GM06990 (cell line): ENCODE data around the gene UNK.

Experiments used
- DNase-seq: peaks from one replicate; pipeline ENCODE4 v3.0.0-alpha.2; 2011; ENCODE audit not compliant: insufficient read length; ENCODE audit errors: extremely low read depth
- H3K27me3 ChIP-seq: replicated peaks from 2 replicates; pipeline ENCODE4 v1.6.0; 2011; ENCODE audit warnings: low read length; ENCODE audit not compliant: control insufficient read depth, insufficient read depth
- H3K36me3 ChIP-seq: 2 replicates; pipeline ENCODE4 v1.5.1; 2011; ENCODE audit warnings: low read length; ENCODE audit not compliant: control insufficient read depth, insufficient read depth
- H3K4me3 ChIP-seq: replicated peaks from 2 replicates; pipeline ENCODE4 v1.5.1; 2011; ENCODE audit warnings: low read depth, mild to moderate bottlenecking, control low read depth, low read length
- CTCF ChIP-seq: IDR thresholded peaks from 2 replicates; pipeline ENCODE4 v1.5.1; 2011; ENCODE audit warnings: low read length, control low read depth, mild to moderate bottlenecking, inconsistent platforms; ENCODE audit not compliant: insufficient read depth, poor library complexity, severe bottlenecking

The UNK gene

GRCh38 chr17:75873587-75874322, 89.1 kb downstream of the UNK start:
- DNase-seq: no peak
- no peak for TF ChIP-seq CTCF
- Histone ChIP-seq H3K4me3 (no peak overlapping the region), H3K36me3 (no peaks in the 10 kb centered on the region), H3K27me3 (no peaks in the 10 kb centered on the region)

- Histone ChIP-seq H3K36me3 (no peaks in the 10 kb centered on the region), H3K27me3 (no peaks in the 10 kb centered on the region), H3K4me3 (no peak overlapping the region)
- no peak for TF ChIP-seq CTCF
- no peak for DNase-seq
These were observed 89.9 kb downstream of the UNK start for GRCh38 chr17:75874323-75875181.
